ENCODE measurements around the gene SLC25A39.

DNA sequence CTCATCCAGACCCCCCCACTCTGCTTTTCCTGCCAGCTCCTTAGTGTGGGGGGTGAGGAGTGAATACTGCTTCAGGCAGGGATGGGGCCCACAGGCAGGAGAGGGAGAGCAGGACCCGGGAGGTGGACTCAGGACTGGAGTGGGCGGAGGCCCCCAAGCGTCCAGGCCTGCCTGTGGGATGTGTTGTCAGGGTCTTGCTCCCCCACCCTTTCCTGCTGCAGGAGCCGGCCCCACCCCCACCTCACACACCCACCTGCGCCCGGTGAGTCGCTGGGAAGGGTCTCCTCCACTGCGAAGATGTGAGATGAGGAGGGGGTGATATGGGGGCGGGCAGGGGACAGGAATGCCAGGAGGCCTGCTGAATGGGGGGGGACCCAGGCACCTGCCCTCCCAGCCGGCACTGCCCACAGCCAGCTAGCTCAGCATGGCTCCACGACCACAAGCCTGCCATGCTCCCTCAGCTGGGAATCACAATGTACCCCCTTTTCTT lies 37.9 kb upstream of the SLC25A39 start:
- TF ChIP-seq, protein P1, sequence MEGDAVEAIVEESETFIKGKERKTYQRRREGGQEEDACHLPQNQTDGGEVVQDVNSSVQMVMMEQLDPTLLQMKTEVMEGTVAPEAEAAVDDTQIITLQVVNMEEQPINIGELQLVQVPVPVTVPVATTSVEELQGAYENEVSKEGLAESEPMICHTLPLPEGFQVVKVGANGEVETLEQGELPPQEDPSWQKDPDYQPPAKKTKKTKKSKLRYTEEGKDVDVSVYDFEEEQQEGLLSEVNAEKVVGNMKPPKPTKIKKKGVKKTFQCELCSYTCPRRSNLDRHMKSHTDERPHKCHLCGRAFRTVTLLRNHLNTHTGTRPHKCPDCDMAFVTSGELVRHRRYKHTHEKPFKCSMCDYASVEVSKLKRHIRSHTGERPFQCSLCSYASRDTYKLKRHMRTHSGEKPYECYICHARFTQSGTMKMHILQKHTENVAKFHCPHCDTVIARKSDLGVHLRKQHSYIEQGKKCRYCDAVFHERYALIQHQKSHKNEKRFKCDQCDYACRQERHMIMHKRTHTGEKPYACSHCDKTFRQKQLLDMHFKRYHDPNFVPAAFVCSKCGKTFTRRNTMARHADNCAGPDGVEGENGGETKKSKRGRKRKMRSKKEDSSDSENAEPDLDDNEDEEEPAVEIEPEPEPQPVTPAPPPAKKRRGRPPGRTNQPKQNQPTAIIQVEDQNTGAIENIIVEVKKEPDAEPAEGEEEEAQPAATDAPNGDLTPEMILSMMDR (IDR thresholded peaks at IDR 0.05; ENCODE audit: insufficient read depth, low read depth, low read length): no peak
- no peak for TF ChIP-seq EZH2 (IDR thresholded peaks at IDR 0.05; ENCODE audit: insufficient read depth, low read length)
